ENCODE data around the gene ECT2.

- TF ChIP-seq EZH2 (IDR thresholded peaks at IDR 0.05): no peak
- no peak for TF ChIP-seq POLR2AphosphoS5 (IDR thresholded peaks at IDR 0.05; ENCODE audit: borderline replicate concordance, low read depth, low read length)
These were observed 64.2 kb downstream of the ECT2 start for GRCh38 chr3:172814738-172815137.
